Lung (tissue), 12 donors: Measurements from ENCODE around the gene RNU1-2. TPM values are rescaled to one million over a fixed set of nuclear protein-coding genes. Genes with fewer than 3 reads are reported as not detected.
"Not testable (repeated sequence)": the region's sequence is repeated elsewhere in the genome, so short reads cannot be mapped to it uniquely, and the experiment has no call there.

Source experiments
- ATAC-seq: fragments of 200-7000 bp; cut with Tn5 transposase; one replicate; pipeline ENCODE4 v1.9.1; 2020; ENCODE audit warnings: moderate number of reproducible peaks; ENCODE audit not compliant: insufficient read depth, low FRiP score
- DNase-seq, 3 donors: peaks; one replicate each; pipeline ENCODE4 v3.0.0-alpha.2; 2013 to 2017
- H3K27ac ChIP-seq, 2 donors: one replicate each; pipeline ENCODE4 v1.5.1; 2013; ENCODE audit warnings: mild to moderate bottlenecking in 2 of 2, moderate library complexity in 2 of 2, control low read depth in 1 of 2, inconsistent platforms in 1 of 2, low read depth in 1 of 2, low read length in 1 of 2
- H3K27me3 ChIP-seq, 3 donors: one replicate each; pipeline ENCODE4 v1.5.1; 2013; ENCODE audit warnings: low read length in 2 of 3; ENCODE audit not compliant: control insufficient read depth in 3 of 3, insufficient read depth in 3 of 3
- H3K36me3 ChIP-seq, 4 donors: one replicate each; pipeline ENCODE4 v1.5.1; 2013; ENCODE audit warnings: low read length in 4 of 4, mild to moderate bottlenecking in 1 of 4, moderate library complexity in 1 of 4; ENCODE audit not compliant: control insufficient read depth in 4 of 4, insufficient read depth in 4 of 4
- H3K4me1 ChIP-seq, 5 donors: one replicate each; pipeline ENCODE4 v1.5.1; 2013; ENCODE audit warnings: low read length in 5 of 5, mild to moderate bottlenecking in 2 of 5, moderate library complexity in 1 of 5; ENCODE audit not compliant: control insufficient read depth in 5 of 5, insufficient read depth in 5 of 5
- H3K4me3 ChIP-seq: one replicate; pipeline ENCODE4 v1.5.1; 2013; ENCODE audit warnings: mild to moderate bottlenecking, control low read depth, moderate library complexity
- H3K9ac ChIP-seq, 2 donors: one replicate each; pipeline ENCODE4 v1.5.1; 2013; ENCODE audit warnings: low read length in 2 of 2, control low read depth in 1 of 2; ENCODE audit not compliant: insufficient read depth in 1 of 2
- H3K9me3 ChIP-seq, 4 donors: one replicate each; pipeline ENCODE4 v1.5.1; 2013; ENCODE audit warnings: low read length in 3 of 4, mild to moderate bottlenecking in 1 of 4, moderate library complexity in 1 of 4; ENCODE audit not compliant: control insufficient read depth in 4 of 4, insufficient read depth in 3 of 4
- WGBS, 2 donors: extraction: QIAGEN DNeasy Blood & Tissue Kit; methylation state at CpG; one replicate each; pipeline ENCODE4 v1.1.7; 2013; 5-methylcytosine and 5-hydroxymethylcytosine counted together
- polyA plus RNA-seq, 2 donors: library from polyadenylated mRNA; stranded (reverse); fragments of 200-250 nt; gene quantifications; one replicate each; pipeline ENCODE4 v1.2.1, GENCODE V29; 2013
- total RNA-seq, 2 donors: library from RNA; depleted of rRNA in 1 of 2; stranded (reverse); fragments of >200 nt in 1 of 2; gene quantifications; one replicate each; pipeline ENCODE4 v1.2.1, GENCODE V29; 2014 to 2021
- TF ChIP-seq, protein P1 (sequence below): IDR thresholded peaks from 2 replicates; pipeline ENCODE4 v1.5.1; 2012; ENCODE audit warnings: mild to moderate bottlenecking; ENCODE audit errors: control extremely low read depth, extremely low read depth
- donor health status: control.
- donor health status: control.
- donor health status: Bipolar disorder and iron deficiency.
- donor health status: healthy.
- donor health status: DM: yes; HTN: yes; CAD: no.

The RNU1-2 gene
- total and polyA plus RNA-seq, 4 donors: under 0.01 to 3,134 TPM; not detected in 2

DNA sequence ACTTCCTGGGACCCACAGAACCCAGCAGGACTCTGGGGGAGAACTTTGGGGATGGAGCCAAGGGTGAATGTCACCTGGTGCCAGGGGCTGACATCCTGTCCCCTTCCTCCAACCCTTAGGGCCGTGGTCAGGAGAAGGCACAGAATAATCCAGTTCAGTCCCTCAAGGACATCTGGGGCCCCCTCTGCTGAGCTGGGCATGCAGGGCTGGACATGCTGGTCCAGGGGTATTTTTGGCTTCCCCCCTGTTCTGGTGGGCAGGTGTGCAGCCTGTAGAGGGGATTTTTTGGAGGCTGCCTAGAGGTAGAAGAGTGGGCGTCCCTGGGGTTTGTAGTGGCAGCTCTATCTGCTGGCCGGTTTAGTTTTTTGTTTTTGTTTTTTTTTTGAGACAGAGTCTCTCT lies 22.6 kb downstream of the RNU1-2 start:
- no peak for ATAC-seq

DNA sequence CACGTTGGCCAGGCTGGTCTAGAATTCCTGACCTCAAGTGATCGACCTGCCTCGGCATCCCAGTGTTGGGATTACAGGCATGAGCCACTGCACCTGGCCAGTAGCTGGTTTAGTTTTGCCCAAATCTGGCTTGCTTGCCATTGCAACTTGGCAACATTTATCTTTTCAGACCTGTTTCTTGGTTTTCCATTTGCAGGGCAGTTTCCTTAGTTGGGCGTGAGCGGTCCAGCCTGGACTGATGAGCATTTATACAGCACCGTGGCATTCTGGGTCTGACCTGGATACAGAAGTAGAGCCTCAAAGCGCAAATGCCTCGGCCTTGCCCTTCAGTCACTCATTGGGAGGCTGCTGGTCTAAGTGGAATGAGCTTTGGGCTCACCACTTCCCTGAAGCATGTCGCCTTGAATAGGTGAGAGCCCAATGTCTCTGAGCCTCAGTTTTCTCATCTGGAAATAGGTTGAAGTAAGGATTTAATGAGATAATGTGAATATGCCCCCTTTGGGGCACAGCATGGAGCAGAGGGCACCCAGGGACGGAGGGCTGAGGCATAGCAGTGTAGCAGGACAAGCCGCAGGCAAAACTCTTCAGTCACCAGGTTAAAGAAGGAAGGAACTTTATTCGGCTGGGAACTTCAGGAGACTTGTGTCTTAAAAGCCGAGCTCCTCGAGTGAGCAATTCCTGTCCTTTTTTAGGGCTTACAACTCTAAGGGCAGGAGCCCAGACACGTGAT lies 23.3 kb downstream of the RNU1-2 start:
- not testable (repeated sequence) for H3K9me3 ChIP-seq, H3K36me3 ChIP-seq, ATAC-seq, H3K27ac ChIP-seq, H3K27me3 ChIP-seq, DNase-seq, H3K9ac ChIP-seq, H3K4me3 ChIP-seq
- 85 to 88% methylated on average over 15 of the region's 15 CpGs for WGBS, 2 donors
- H3K4me1 ChIP-seq: peaks cover 0 to 19% (median 4%) of the 10 kb centered on the region in 5 donors

More for the DNA sequence above, 22.6 kb downstream of the RNU1-2 start:
- WGBS, 2 donors: 56 to 89% methylated on average over 3 of the region's 3 CpGs
- no peak for DNase-seq
- Histone ChIP-seq H3K9me3 (no peaks in the 10 kb centered on the region), H3K36me3 (no peaks in the 10 kb centered on the region), H3K4me1 (peaks cover 0 to 23% (median 4%) of the 10 kb centered on the region in 5 donors), H3K27ac (no peak overlapping the region), H3K4me3 (no peak overlapping the region), H3K27me3 (no peaks in the 10 kb centered on the region), H3K9ac (no peak overlapping the region)
- TF ChIP-seq, protein P1, sequence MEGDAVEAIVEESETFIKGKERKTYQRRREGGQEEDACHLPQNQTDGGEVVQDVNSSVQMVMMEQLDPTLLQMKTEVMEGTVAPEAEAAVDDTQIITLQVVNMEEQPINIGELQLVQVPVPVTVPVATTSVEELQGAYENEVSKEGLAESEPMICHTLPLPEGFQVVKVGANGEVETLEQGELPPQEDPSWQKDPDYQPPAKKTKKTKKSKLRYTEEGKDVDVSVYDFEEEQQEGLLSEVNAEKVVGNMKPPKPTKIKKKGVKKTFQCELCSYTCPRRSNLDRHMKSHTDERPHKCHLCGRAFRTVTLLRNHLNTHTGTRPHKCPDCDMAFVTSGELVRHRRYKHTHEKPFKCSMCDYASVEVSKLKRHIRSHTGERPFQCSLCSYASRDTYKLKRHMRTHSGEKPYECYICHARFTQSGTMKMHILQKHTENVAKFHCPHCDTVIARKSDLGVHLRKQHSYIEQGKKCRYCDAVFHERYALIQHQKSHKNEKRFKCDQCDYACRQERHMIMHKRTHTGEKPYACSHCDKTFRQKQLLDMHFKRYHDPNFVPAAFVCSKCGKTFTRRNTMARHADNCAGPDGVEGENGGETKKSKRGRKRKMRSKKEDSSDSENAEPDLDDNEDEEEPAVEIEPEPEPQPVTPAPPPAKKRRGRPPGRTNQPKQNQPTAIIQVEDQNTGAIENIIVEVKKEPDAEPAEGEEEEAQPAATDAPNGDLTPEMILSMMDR: no peak

DNA sequence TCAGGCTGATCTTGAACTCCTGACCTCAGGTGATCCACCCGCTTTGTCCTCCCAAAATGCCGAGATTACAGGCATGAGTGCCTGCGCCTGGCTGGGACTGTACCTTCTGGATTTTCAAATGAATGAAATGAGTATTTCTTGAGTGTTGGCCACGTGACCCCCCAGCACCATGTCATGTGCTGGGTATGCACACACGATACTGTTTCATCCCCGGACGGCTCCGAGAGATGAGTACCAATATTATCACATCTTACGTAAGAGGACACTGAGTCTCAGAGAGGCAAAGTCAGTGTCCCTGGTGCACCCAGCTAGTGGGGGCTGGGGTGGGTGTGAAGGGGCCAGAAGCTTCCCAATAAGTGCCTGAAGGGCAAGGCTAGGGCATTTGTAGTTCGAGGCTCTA lies 25.2 kb downstream of the RNU1-2 start:
- WGBS, 2 donors: 86 to 91% methylated on average over 10 of the region's 10 CpGs
- Histone ChIP-seq H3K27me3 (no peaks in the 10 kb centered on the region), H3K4me3 (no peak overlapping the region), H3K36me3 (no peaks in the 10 kb centered on the region), H3K9ac (no peak overlapping the region), H3K9me3 (no peaks in the 10 kb centered on the region), H3K27ac (no peak overlapping the region), H3K4me1 (peaks cover 0 to 12% (median 4%) of the 10 kb centered on the region in 5 donors)
- TF ChIP-seq, protein P1: no peak
- DNase-seq (no peak), ATAC-seq (no peak)

DNA sequence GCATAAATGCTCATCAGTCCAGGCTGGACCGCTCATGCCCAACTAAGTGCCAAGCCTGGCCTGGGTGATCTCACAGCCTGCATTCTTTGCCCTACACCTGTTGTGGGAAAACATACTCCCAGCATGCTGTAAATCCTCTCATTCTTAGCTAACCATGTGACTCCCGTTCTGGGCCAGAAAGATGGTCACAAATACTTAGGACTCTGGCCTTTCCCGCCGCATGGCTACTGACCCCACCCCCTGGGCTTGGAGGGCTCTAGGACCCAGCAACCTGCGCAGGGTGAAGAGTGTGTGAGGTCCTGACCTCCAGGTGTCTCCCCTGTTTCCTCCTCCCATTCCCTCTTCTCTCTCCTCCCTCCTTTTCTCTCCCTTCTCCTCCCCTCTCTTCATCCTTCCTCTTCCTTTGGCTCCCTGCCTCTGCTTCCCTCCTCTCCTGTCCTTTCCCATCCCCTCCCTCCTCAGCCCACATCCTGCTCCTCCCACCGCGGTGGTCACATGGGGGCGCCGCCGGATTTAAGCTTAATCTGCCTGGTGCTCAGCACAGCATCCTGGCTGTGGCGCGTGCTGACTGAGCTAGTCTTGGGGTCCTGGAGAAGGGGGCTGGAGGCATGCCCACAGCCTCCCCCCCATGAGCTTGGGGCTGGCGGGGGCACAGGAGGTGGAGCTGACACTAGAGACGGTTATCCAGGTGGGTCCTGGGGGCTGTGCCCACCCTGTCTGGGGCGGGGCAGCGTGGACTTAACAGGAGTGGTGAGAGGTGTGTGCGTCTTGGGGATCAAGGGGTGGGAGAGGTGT lies 25.8 kb downstream of the RNU1-2 start, which contains the start of gene CROCC:
Gene CROCC (plus strand): TSS at position 541 of the 795 bp plus-strand sequence. CDS start 88 bp downstream, at position 629.
- H3K4me3 ChIP-seq: no peak within 1 kb of the TSS
- WGBS, 2 donors: 11 to 20% methylated on average over 17 of the region's 17 CpGs
- no peak within 1 kb of the TSS for H3K27ac ChIP-seq
- peak; percentile 73 to 88 (median 74) for DNase-seq
- no peak within 1 kb of the TSS for H3K9ac ChIP-seq
- no peaks in the 10 kb centered on the region for H3K9me3 ChIP-seq
- TF ChIP-seq, protein P1: no peak
- H3K27me3 ChIP-seq: no peaks in the 10 kb centered on the region
- H3K4me1 ChIP-seq: peaks cover 0 to 19% (median 7%) of the 10 kb centered on the region in 5 donors
- ATAC-seq: no peak
- H3K36me3 ChIP-seq: no peaks in the 10 kb centered on the region
